ENCODE data around the gene PLEKHF1.

DNA sequence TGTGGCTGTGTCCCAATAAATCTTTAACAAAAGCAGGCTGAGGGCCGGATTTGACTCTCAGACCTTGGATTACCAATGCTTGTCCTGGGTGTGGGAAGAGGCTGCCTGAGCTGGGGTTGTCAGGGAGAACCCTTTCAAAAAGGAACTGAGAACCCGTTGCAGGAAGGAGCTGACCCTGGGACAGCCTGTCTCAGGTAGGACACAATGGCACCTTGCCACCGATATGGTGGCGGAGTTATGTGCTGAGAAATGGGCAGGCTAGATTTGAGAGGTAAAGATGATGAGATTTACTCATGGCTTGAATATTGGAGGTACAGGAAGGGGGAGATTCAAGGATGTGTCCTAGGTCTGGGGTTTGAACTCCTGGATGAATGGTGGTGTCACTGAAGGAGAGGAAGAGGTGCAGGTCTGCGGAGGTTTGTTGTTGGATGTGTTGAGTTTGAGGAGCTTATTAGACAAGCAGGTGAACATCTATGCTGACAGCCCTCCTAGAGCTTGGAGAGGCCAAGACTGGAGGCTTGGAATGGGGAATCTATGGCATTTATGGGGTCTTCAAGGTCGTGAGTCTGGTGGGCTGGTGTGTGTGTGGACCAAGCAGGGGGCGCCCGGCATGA is 7.2 kb downstream of the PLEKHF1 start:
- TF ChIP-seq, protein P1, sequence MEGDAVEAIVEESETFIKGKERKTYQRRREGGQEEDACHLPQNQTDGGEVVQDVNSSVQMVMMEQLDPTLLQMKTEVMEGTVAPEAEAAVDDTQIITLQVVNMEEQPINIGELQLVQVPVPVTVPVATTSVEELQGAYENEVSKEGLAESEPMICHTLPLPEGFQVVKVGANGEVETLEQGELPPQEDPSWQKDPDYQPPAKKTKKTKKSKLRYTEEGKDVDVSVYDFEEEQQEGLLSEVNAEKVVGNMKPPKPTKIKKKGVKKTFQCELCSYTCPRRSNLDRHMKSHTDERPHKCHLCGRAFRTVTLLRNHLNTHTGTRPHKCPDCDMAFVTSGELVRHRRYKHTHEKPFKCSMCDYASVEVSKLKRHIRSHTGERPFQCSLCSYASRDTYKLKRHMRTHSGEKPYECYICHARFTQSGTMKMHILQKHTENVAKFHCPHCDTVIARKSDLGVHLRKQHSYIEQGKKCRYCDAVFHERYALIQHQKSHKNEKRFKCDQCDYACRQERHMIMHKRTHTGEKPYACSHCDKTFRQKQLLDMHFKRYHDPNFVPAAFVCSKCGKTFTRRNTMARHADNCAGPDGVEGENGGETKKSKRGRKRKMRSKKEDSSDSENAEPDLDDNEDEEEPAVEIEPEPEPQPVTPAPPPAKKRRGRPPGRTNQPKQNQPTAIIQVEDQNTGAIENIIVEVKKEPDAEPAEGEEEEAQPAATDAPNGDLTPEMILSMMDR (IDR thresholded peaks at IDR 0.05), result no peak
- no peak for TF ChIP-seq POLR2A (IDR thresholded peaks at IDR 0.05)
